Omental fat pad (tissue), 4 donors: ENCODE measurements around the gene CISTR. TPM values are rescaled to one million over a fixed set of nuclear protein-coding genes. Genes with fewer than 3 reads are reported as not detected.

Source experiments
- ATAC-seq: fragments of 150-250 bp; one replicate; pipeline ENCODE4 v1.9.1; 2016; ENCODE audit warnings: mild to moderate bottlenecking, moderate library complexity; ENCODE audit not compliant: low FRiP score
- DNase-seq: peaks from one replicate; pipeline ENCODE4 v3.0.0-alpha.2; 2019; ENCODE audit warnings: low spot score
- total RNA-seq, 4 donors: library from RNA; depleted of rRNA; stranded (reverse); fragments of >200 nt; gene quantifications; one replicate each; pipeline ENCODE4 v1.1.0, GENCODE V29; 2016
- TF ChIP-seq, protein P1 (sequence below), 3 donors: fragments of 450-650 bp; IDR thresholded peaks; one replicate each; pipeline ENCODE4 v1.5.1; 2016 to 2017; ENCODE audit warnings: antibody characterized with exemption in 3 of 3, mild to moderate bottlenecking in 3 of 3, moderate library complexity in 2 of 3

The CISTR gene
- total RNA-seq, 4 donors from 2014 or later, result not detected

DNA sequence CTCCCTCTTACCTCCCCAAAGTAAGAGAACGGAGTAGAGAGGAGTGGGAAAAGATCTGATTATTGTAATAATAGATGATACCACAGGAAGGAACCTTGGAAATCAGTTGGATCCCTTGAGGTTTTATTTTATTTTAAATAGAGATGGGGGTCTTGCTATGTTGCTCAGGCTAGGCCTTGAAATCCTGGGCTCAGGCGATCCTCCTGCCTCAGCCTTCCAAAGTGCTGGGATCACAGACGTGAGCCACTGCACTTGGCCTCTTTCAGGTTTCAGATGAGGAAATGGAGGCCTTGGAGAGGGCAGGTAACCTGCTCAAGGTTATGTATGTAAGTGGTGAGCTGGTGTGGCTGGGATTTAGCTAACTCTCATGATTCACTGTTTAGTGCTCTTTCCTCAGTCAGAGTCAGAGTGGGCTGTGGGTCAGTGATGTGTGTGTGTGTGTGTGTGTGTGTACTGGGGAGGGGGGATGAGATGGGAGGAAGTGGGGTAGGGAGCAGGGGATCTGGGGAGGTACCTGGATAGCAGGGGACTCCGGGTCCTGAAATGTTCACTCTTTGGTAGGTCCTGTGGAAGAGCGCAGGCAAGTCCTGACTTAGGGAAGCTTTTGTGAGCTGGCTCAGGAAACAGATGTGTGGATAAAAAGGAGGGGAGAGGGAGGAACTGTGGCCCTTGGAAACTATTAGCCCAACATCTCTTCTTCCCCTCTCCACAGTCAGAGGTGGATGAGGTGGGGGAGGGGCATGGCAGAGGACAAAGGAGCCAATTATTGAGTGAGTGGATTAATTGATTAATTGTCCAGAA, 4.7 kb upstream of the CISTR start:
- TF ChIP-seq, protein P1, sequence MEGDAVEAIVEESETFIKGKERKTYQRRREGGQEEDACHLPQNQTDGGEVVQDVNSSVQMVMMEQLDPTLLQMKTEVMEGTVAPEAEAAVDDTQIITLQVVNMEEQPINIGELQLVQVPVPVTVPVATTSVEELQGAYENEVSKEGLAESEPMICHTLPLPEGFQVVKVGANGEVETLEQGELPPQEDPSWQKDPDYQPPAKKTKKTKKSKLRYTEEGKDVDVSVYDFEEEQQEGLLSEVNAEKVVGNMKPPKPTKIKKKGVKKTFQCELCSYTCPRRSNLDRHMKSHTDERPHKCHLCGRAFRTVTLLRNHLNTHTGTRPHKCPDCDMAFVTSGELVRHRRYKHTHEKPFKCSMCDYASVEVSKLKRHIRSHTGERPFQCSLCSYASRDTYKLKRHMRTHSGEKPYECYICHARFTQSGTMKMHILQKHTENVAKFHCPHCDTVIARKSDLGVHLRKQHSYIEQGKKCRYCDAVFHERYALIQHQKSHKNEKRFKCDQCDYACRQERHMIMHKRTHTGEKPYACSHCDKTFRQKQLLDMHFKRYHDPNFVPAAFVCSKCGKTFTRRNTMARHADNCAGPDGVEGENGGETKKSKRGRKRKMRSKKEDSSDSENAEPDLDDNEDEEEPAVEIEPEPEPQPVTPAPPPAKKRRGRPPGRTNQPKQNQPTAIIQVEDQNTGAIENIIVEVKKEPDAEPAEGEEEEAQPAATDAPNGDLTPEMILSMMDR (IDR thresholded peaks at IDR 0.05), result no peak
- DNase-seq (no peak), ATAC-seq (no peak)

DNA sequence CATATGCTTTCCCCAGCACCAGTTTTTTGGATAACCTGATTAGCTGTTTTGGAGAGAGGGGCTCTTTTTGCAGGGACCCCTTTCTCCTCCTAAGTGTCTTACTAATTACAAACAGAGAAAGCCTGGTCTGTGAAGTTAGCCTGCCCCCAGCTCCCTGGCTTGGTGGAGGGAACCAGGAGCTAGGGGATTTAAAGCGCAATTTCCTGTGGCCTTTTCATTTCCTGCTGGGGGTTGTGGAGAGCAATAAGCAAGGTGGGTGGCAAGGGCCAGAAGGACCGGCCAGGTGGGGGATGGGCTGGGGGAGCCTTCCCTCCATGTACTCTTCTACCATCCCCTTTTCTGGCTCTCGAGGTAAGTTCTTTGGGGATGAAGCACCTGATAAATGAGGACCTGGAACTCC, 4.1 kb upstream of the CISTR start:
- DNase-seq (no peak), ATAC-seq (no peak)
- TF ChIP-seq, protein P1 (IDR thresholded peaks at IDR 0.05), result no peak

DNA sequence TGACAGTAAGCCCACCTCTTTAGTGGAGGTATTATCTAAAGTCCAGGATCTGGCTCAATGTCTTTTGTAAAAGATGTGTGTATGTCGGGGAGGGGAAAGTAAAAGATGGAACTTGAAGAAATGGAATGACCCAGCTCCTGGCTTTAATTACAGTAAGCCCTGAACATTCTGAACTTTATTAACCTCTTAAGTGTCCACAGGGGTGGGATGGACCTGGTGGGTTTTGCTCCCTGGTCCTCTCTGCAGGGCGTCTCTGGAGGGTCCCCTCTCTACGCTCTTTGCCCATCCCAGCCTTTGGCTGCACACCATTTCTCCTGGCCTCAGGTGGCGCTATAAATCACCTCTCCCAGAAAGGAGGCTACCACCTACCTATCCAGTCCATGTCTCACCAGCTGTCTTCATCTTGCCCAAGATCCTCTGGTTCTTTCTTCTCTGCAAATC, 3.7 kb upstream of the CISTR start:
- no peak for ATAC-seq
- DNase-seq, result no peak
- TF ChIP-seq, protein P1 (IDR thresholded peaks at IDR 0.05), result no peak

DNA sequence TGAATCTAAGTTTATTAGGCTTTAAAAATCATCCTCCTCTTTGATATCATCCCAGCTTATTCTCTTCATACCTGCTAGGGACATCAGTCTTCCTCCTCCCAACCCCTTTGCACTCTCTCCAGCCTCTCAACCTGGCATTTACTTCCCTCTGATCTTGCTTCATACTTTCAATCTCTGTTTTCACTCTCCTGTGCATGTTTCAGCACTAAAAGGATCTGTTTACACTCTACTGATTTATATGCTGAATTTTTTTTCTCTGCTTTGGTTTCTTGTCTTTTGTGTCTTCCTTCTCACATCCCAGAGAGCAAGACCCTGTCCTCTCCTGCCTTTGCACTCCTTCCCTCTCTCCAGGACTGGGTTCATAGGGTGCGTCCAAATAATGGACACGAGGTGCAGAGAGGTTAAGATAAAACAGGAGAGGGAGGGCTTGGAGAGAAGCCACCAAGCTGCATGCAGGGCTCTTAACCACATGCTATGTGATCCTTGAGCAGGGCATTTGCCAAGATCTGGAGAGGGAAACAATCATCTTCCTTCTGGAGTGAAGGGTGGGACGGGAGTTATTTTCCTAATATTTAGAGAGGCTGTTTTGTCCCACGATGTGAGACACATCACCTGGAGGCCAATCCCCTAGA, 3.0 kb upstream of the CISTR start:
- ATAC-seq, result no peak
- TF ChIP-seq, protein P1 (IDR thresholded peaks at IDR 0.05), result no peak
- DNase-seq, result no peak

DNA sequence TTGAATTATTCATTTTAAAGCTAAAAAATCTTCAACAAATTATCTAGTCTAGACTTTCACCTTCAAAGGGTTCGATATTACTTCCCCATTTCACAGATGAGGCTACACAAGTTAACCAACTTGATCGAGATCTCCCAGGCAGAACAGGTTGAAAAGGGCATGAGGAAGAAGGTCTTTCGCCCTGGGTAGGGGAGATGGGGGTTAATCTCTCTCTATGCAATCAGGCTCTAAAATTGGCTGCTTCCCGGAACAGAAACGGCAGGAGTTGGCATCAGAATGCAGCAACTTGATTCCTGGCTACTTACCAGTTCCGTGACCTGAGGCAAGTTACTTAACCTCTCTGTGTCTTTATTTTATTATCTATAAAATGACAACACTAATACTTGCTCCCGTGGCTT, 2.4 kb upstream of the CISTR start:
- no peak for DNase-seq

DNA sequence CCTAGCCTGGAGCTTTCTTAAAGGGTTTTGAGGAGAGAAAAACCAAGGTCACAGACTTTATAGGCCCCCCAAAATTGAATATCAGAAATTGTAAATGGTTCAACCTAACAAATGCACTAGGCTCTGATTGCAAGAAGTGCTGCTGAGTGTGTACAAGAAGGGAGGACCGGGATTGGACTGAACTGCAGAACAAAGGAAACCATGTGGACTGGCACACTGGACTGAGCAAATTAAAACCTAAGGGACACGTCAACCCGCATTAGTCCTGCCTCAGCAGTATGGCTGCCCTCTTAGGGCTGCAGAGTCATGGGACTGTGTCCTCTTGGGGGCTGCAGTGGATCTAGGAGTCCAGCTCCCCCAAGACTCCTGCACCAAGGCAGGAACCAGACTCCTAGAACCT, 842 bp upstream of the CISTR start:
- no peak for ATAC-seq
- TF ChIP-seq, protein P1 (IDR thresholded peaks at IDR 0.05), result no peak

More for the DNA sequence above, 2.4 kb upstream of the CISTR start:
- no peak for ATAC-seq
- TF ChIP-seq, protein P1 (IDR thresholded peaks at IDR 0.05), result no peak

DNA sequence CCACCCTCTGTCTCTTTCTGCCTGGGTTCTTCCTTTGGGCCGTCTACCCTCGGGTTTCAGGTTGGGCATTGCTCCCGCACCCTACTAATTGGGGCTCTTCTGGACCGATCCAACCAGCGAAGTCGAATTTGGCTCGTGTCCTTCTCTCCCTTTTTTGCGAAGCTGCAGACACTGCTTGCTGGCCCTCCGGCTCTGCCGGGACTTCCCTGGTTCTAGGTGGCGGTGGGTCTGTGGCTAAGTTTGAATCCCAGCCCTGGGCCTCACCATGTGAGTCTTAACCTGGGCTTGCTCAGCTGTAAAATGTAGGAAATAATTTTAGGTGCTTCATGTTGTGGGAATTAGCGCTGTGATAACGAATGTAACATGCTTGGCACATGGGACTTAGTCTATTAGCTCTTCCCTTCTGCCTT, 418 bp upstream of the CISTR start:
- ATAC-seq, result no peak
- DNase-seq, result no peak
- TF ChIP-seq, protein P1 (IDR thresholded peaks at IDR 0.05), result no peak

More for the DNA sequence above, 842 bp upstream of the CISTR start:
- DNase-seq, result no peak
